ENCODE data around the gene PATZ1. TPM values are rescaled to one million over a fixed set of nuclear protein-coding genes. Genes with fewer than 3 reads are reported as not detected.
A peak's percentile ranks its signal among the peaks of the same experiment; 100 is the strongest.
"Not testable (repeated sequence)": the region's sequence is repeated elsewhere in the genome, so short reads cannot be mapped to it uniquely, and the experiment has no call there.

The PATZ1 gene
- total RNA-seq (2014; rRNA removed; shearing (Covaris generic)) = 23.4 and 25.2 TPM in 2 replicates
- 43.5 and 49.0 TPM in 2 replicates for polyA plus RNA-seq (2015; cell fraction: cytosol; rRNA removed)
- polyA plus RNA-seq (2015; cell fraction: nucleus; rRNA removed) = 43.5 and 57.9 TPM in 2 replicates

GRCh38 chr22:31346255-31346732, at the start of gene PATZ1:
Gene PATZ1, minus strand, starts transcription at chr22:31346346. Its CDS starts 744 bp downstream, at chr22:31345602.
- in situ Hi-C loops (cut with HindIII; ENCODE audit: low pct_unique_long_range_greater_than_20kb, low sequenced_read_pairs) = no loop called here
- peak; percentile 87 for DNase-seq (ENCODE audit: low read depth, low spot score)

DNA sequence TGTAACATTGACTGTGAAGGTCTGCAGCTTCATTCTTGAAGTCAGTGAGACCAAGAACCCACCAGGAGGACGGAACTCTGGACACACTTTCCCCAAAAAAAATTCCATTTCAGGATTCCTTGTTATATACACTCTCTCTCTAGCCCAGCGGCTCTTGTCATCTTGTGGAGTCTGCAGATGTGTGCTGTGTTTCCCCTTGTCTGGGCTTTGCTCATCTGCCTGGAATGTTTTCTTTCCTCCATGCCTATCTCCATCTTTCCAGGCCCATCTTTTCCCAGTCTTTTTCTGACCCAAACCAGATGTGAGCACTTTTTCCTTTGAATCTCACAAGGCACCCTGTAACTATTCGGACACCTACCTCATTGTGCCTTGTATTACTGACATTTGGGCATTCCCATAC, 48.2 kb upstream of the PATZ1 start:
- no peak for DNase-seq (ENCODE audit: low read depth, low spot score)
- in situ Hi-C loops (cut with HindIII; ENCODE audit: low pct_unique_long_range_greater_than_20kb, low sequenced_read_pairs) = no loop called here

DNA sequence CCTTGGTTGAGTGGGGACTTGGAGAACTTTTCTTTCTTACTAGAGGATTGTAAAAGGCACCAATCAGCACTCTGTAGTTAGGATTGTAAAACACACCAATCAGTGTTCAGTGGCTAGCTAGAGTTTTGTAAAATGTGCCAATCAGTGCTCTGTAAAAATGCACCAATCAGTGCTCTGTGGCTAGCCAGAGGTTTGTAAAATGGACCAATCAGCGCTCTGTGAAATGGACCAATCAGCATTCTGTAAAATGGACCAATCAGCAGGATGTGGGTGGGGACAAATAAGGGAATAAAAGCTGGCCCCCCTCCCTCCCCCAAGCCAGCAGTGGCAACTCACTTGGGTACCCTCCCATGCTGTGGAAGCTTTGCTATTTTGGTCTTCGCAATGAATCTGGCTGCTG, 47.7 kb upstream of the PATZ1 start:
- DNase-seq (ENCODE audit: low read depth, low spot score) = peak; percentile 9
- in situ Hi-C loops (cut with HindIII; ENCODE audit: low pct_unique_long_range_greater_than_20kb, low sequenced_read_pairs) = no loop called here

- DNase-seq (ENCODE audit: low read depth, low spot score); in situ Hi-C loops (cut with HindIII; ENCODE audit: low pct_unique_long_range_greater_than_20kb, low sequenced_read_pairs): not testable (repeated sequence)
Observed at GRCh38 chr22:31378651-31379050, 32.5 kb upstream of the PATZ1 start.

GRCh38 chr22:31378123-31378522, 32.0 kb upstream of the PATZ1 start:
- in situ Hi-C loops (cut with HindIII; ENCODE audit: low pct_unique_long_range_greater_than_20kb, low sequenced_read_pairs) = no loop called here
- no peak for DNase-seq (ENCODE audit: low read depth, low spot score)

GRCh38 chr22:31377612-31378011, 31.5 kb upstream of the PATZ1 start:
- in situ Hi-C loops (cut with HindIII; ENCODE audit: low pct_unique_long_range_greater_than_20kb, low sequenced_read_pairs) = no loop called here
- DNase-seq (ENCODE audit: low read depth, low spot score) = no peak

DNA sequence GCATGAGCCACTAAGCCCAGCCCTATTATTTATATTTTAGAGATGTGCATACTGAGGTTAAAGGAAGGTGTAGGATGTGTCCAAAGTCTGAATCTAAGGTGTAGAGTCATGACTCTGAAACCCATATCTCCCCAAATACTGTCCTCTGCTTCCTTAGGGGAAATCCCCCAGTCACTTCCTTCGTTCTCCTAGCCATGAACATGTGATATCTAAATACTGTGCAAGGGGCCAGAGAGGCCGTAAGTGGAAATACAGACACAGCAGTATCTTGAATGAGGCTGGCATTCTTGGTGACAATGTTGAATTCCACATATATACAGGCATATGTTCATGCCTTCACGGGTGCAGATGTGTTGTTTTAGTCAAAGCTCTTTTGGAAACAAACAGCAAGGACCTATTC, 21.3 kb upstream of the PATZ1 start:
- in situ Hi-C loops (cut with HindIII; ENCODE audit: low pct_unique_long_range_greater_than_20kb, low sequenced_read_pairs) = no loop called here

DNA sequence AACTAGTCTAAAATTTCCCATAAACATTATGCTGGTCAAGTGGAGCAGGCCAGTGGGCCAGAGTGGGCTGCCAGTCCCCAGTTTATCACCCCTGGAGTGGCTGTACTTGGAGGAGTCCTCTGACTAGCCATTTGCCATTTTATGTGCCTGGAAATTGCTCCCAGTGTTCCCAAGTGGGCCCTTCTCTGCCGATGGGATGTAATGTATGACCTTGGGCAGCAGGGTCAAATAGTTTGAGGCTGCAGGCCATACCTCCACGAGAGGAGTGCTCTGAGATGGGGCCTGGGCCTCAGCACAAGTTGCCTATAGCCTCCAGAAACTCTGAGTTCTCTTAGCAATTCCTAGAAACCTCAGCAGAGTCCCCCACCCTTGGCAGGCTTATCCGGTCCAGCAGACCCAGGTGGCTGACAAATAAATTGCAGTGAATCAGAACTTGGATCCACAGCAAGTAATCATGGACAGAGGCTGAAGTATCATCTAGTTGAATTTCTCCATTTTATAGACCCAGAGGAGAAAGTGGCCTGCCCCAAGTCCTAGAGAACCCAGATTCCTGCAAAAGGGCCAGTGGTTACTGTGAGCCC, 17.8 kb upstream of the PATZ1 start:
- DNase-seq (ENCODE audit: low read depth, low spot score) = no peak
- in situ Hi-C loops (cut with HindIII; ENCODE audit: low pct_unique_long_range_greater_than_20kb, low sequenced_read_pairs) = no loop called here

More for the DNA sequence above, 21.3 kb upstream of the PATZ1 start:
- no peak for DNase-seq (ENCODE audit: low read depth, low spot score)

GRCh38 chr22:31361743-31362142, 15.6 kb upstream of the PATZ1 start:
- in situ Hi-C loops (cut with HindIII; ENCODE audit: low pct_unique_long_range_greater_than_20kb, low sequenced_read_pairs) = no loop called here
- DNase-seq (ENCODE audit: low read depth, low spot score) = no peak

GRCh38 chr22:31360029-31360428, 13.9 kb upstream of the PATZ1 start:
- no peak for DNase-seq (ENCODE audit: low read depth, low spot score)
- in situ Hi-C loops (cut with HindIII; ENCODE audit: low pct_unique_long_range_greater_than_20kb, low sequenced_read_pairs) = no loop called here

- no peak for DNase-seq (ENCODE audit: low read depth, low spot score)
- in situ Hi-C loops (cut with HindIII; ENCODE audit: low pct_unique_long_range_greater_than_20kb, low sequenced_read_pairs) = no loop called here
Observed at GRCh38 chr22:31354515-31354914, 8.4 kb upstream of the PATZ1 start.

DNA sequence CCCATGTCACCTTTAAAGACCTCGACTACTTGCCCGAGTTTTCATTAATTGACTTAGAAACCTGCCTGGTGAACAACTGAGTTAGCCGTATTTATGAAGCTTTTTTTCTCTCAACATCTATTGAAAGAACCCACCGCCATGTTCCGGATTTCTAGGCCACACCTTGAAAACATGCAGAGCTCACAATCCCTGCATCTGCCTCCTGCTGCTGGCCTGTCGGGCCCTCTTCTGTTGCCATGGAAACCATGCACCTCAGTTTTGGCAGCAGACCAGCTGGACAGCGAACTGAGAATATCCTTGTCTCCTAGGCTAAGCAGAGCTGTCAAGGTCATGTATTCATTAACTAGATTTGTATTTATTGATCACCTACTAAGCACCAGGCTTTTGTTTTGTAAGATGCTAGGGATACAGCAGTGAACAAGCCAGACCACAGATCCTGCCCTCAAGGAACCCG, 4.3 kb upstream of the PATZ1 start:
- in situ Hi-C loops (cut with HindIII; ENCODE audit: low pct_unique_long_range_greater_than_20kb, low sequenced_read_pairs) = no loop called here
- DNase-seq (ENCODE audit: low read depth, low spot score) = peak; percentile 38

- in situ Hi-C loops (cut with HindIII; ENCODE audit: low pct_unique_long_range_greater_than_20kb, low sequenced_read_pairs) = no loop called here
- no peak for DNase-seq (ENCODE audit: low read depth, low spot score)
Observed at GRCh38 chr22:31349960-31350359, 3.8 kb upstream of the PATZ1 start.

DNA sequence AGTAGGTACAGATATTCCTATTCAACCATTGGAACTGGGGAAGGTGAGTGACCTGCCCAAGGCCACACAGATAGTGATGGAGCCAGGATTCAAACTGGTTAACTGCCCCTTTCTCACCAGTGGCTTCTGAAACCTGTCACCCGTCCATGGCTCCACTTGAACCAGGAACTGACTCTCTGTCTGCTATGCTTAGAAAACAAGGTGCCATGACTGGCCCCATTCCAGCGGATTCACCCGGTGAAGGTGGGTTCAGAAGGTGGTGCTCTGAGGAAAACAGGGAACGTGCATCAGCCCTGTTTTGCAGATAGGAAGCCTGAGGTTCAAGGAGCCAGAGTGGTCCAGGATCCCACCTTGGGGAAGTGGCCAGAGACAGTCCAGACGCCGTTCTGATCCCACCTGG, 2.6 kb upstream of the PATZ1 start:
- DNase-seq (ENCODE audit: low read depth, low spot score) = no peak
- in situ Hi-C loops (cut with HindIII; ENCODE audit: low pct_unique_long_range_greater_than_20kb, low sequenced_read_pairs) = no loop called here

DNA sequence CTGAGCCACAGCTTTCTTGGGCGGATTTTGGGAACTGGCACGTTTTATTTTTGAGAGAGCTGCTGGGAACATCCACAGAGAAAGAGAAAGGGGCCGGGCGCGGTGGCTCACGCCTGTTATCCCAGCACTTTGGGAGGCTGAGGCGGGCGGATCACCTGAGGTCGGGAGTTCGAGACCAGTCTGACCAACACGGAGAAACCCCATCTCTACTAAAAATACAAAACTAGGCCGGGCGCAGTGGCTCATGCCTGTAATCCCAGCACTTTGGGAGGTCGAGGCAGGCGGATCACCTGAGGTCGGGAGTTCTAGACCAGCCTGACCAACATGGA, 1.8 kb upstream of the PATZ1 start:
- DNase-seq (ENCODE audit: low read depth, low spot score); in situ Hi-C loops (cut with HindIII; ENCODE audit: low pct_unique_long_range_greater_than_20kb, low sequenced_read_pairs): not testable (repeated sequence)

DNA sequence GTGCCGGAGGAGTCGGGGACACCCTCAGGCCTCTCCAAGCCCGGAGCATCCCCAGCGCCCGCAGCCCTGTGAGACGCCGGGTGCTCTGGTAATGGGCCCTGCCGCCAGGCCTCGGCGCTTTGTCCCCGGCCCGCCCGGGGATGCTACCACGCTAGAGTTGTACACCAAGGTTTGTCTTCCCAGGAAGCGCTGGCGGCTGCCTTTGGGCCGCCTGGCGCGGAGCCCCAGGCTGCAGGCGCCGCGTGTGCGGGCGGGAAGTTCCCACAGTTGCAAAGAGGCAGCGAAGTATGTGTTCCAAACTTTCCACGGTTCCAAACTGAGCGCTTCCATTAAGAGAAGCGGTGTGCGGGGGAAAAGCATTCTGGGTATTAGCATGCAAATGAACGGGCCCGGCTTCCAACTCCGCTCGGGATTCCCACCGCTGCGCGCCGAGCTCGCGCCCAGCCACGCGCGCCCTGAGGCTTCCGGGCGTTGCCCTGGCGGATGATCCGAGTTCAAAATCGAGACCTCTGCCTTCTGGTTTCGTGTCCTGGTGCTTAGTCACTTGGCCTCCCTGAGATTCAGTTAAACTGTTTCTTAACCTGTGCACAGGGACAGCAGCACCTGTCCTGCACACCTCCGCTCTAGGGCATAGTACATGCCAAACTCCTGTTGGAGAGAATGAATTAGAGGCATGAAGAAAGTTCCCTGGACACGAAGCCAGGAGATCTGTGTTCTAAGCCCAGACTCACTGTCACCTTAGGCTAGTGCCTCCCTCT, 1.3 kb upstream of the PATZ1 start:
- DNase-seq (ENCODE audit: low read depth, low spot score) = peak; percentile 77
- in situ Hi-C loops (cut with HindIII; ENCODE audit: low pct_unique_long_range_greater_than_20kb, low sequenced_read_pairs) = no loop called here

DNA sequence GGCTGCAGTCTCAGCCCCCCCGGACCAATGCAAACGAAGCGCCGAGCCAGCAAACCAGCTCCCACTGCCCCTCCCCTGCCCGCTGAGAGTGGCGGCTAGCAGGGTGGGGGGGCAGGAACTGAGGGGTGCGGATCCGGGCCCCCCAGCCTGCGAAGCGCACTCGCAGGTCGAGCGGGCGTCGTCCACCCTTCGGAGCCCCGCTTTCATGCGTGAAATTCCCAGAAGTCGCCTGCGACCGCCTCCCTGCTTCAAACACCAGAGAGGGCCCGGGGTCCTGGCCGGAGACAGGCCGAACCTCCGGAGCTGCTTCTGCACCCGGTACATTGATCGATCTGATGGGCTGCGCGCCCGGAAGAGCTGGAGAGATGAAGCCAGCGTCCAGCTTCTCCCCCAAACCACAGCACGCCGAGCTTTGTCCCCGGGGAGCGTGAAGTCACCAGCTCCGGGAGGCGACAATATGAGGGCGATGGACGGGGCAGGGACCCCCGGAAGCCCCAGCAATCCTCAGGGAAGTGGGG, 646 bp upstream of the PATZ1 start:
- in situ Hi-C loops (cut with HindIII; ENCODE audit: low pct_unique_long_range_greater_than_20kb, low sequenced_read_pairs) = no loop called here
- DNase-seq (ENCODE audit: low read depth, low spot score) = peak; percentile 38

- peak; percentile 84 for DNase-seq (ENCODE audit: low read depth, low spot score)
- in situ Hi-C loops (cut with HindIII; ENCODE audit: low pct_unique_long_range_greater_than_20kb, low sequenced_read_pairs) = no loop called here
Observed at GRCh38 chr22:31345331-31346254, 553 bp downstream of the PATZ1 start.

Data from SK-MEL-5 (cell line).